Kidney epithelial cell (primary cell): Measurements from ENCODE around the gene TRIM8. TPM values are rescaled to one million over a fixed set of nuclear protein-coding genes. Genes with fewer than 3 reads are reported as not detected.
A peak's percentile ranks its signal among the peaks of the same experiment; 100 is the strongest.

Experiments
- DNase-seq: peaks from one replicate; pipeline ENCODE4 v3.0.0-alpha.2; 2010; ENCODE audit warnings: low read depth
- H3K27me3 ChIP-seq: 2 replicates; pipeline ENCODE4 v1.6.0; 2011; ENCODE audit warnings: low read length; ENCODE audit not compliant: control insufficient read depth, insufficient read depth
- H3K36me3 ChIP-seq: 2 replicates; pipeline ENCODE4 v1.5.1; 2011; ENCODE audit warnings: low read length; ENCODE audit not compliant: control insufficient read depth, insufficient read depth
- H3K4me3 ChIP-seq: 2 replicates; pipeline ENCODE4 v1.5.1; 2011; ENCODE audit warnings: low read depth, mild to moderate bottlenecking, control low read depth, low read length
- total RNA-seq: library from RNA; depleted of rRNA; stranded (reverse); fragments of >200 nt; gene quantifications from 2 replicates; pipeline ENCODE4 v1.2.3, GENCODE V29; 2015
- TF ChIP-seq, protein P1 (sequence below): IDR thresholded peaks from 2 replicates; pipeline ENCODE4 v1.5.1; 2011; ENCODE audit warnings: mild to moderate bottlenecking, moderate library complexity, low read length, control low read depth, inconsistent platforms; ENCODE audit not compliant: insufficient read depth, poor library complexity, severe bottlenecking

Gene TRIM8
- total RNA-seq, 1 donor from 2014 or later: 393 TPM

DNA sequence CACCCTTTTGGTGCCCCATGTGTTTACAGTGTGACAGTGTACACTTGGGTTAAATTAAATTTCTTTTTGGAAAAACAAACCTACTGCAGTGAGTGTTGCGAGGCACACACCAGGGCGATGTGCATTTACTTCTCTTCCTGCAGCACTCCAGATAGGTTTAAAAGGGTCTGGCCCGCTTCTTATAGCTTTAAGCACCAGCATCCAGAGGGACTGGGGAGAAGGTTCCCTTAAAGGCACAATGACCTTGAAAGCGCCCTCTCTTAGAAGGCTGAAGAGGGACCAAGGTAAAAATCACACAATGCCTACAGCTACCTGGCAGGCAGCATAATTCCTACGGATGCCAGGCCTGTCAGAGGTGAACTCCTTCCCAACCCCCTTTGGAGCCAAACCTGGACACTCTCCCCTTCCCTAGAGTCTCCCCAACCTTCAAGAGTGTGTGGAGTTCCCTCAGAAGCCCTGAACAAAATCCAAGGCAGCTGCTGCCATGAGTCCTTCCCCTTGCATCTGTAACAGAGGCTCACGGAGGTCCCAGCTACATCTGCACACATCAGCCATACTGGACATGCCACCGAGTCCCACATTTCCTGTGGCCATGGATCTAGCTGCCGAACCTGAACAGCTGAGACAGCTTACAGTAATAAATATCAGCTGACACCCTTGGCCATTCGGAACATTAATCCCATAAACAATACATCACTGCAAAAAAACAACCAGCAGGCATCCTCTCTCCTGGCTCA lies 33.2 kb downstream of the TRIM8 start:
- TF ChIP-seq, protein P1, sequence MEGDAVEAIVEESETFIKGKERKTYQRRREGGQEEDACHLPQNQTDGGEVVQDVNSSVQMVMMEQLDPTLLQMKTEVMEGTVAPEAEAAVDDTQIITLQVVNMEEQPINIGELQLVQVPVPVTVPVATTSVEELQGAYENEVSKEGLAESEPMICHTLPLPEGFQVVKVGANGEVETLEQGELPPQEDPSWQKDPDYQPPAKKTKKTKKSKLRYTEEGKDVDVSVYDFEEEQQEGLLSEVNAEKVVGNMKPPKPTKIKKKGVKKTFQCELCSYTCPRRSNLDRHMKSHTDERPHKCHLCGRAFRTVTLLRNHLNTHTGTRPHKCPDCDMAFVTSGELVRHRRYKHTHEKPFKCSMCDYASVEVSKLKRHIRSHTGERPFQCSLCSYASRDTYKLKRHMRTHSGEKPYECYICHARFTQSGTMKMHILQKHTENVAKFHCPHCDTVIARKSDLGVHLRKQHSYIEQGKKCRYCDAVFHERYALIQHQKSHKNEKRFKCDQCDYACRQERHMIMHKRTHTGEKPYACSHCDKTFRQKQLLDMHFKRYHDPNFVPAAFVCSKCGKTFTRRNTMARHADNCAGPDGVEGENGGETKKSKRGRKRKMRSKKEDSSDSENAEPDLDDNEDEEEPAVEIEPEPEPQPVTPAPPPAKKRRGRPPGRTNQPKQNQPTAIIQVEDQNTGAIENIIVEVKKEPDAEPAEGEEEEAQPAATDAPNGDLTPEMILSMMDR: no peak
- Histone ChIP-seq H3K4me3 (no peak overlapping the region), H3K36me3 (no peaks in the 10 kb centered on the region), H3K27me3 (no peaks in the 10 kb centered on the region)
- no peak for DNase-seq

DNA sequence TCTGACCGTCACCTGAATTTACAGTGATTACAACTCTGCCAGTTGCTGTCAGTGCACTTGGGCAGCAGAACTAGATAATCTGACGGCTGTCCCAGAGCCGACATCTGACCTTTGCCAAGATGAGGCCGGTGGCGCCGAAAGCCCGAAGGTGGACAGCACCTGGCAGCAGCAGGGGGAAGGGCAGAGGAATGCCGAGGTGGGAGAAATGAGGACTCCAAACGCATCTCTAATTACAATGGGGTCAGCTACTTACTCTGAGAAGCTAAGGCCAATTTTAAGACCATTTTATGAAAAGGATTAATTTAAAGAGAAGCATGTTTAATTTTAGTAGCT lies 33.8 kb downstream of the TRIM8 start:
- no peak for DNase-seq
- TF ChIP-seq, protein P1: no peak
- Histone ChIP-seq H3K4me3 (no peak overlapping the region), H3K27me3 (no peaks in the 10 kb centered on the region), H3K36me3 (no peaks in the 10 kb centered on the region)

DNA sequence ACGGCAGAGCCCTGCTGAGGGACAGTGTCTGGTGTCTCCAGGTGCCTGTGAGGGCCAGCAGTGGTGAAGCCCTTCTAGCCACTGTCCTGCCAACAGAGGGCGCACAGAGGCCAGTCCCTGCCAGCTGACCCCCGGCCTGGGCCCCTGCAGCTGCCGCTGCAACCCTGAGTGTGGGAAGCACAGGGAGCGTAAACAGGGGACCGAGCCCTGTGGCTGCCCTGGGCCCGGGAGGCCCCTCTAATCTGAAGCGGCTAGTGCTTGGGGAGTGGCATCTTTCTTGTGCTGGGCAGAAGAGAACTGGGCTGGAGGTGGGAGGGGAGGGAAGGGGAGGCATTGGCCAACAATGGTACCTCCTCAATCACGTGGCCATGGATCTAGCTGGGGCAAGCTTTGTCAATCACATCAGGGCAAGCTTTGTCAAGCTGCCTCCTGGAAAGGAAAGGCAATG lies 34.6 kb downstream of the TRIM8 start:
- no peak for DNase-seq
- Histone ChIP-seq H3K36me3 (no peaks in the 10 kb centered on the region), H3K27me3 (no peaks in the 10 kb centered on the region), H3K4me3 (no peak overlapping the region)
- TF ChIP-seq, protein P1: peak; percentile 95

DNA sequence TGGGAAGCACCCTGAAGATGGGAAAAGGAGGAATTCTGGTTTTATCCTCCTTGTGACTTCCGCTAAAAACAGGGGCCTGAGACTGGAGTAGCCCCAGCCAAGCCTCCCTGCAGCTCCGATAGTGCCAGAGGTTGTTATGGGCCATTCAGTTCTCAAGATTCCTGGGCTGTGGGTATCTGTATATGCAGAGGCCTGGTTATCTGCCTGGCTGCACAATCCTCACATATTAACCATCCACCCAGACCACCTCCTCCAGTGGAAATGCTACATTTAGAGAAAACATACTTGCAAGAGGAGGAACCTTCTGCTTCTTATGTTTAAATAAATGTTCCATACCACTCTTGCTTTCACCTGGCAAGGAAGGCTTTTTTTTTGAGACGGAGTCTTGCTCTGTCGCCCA lies 35.3 kb downstream of the TRIM8 start:
- no peak overlapping the region for H3K4me3 ChIP-seq
- no peaks in the 10 kb centered on the region for H3K27me3 ChIP-seq
- H3K36me3 ChIP-seq: no peaks in the 10 kb centered on the region
- TF ChIP-seq, protein P1: no peak
- no peak for DNase-seq

DNA sequence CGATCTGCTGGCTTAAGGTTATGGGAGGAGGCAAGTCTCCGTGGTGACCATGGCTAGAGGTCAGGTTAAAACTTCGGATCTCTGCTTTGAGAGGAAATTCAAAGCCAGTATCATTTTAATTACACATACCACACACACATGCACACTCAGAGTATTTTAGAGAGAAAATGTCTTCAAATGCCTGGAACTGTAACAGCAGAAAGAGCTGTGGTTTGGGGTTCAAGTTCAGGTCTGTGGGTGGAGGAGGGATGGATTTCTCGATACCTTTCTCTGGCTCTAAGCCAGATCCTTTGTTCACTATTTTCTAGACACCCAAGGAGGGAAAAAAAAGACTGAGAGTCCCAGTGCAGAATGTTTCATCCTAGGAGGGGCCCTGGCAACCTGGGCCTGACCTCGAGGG lies 37.4 kb downstream of the TRIM8 start:
- no peaks in the 10 kb centered on the region for H3K27me3 ChIP-seq
- no peak overlapping the region for H3K4me3 ChIP-seq
- no peaks in the 10 kb centered on the region for H3K36me3 ChIP-seq
- no peak for DNase-seq
- TF ChIP-seq, protein P1: no peak

DNA sequence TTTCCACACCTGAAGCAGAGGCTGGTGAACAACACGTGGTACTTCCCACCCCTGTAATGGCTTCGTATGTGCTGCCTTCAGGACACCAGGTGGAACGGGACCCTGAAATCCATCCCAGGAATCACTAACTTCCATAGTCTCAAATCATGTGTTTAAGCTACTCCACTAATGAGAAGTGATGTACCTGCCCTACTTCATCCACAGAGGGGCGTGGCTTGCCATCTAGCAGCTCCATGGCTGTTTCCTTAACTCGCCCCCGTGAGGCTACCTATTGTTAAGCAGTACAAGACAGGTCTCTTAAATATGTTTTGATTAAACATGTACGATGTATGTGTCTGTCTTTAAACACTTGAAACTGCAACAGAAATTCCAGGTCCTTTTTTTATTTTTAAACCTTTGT lies 38.1 kb downstream of the TRIM8 start:
- DNase-seq: no peak
- Histone ChIP-seq H3K4me3 (no peak overlapping the region), H3K36me3 (no peaks in the 10 kb centered on the region), H3K27me3 (no peaks in the 10 kb centered on the region)
- TF ChIP-seq, protein P1: no peak
